Measurements from ENCODE around the gene MED10.

MED10 gene

GRCh38 chr5:6377905-6378765, at the start of gene MED10:
Gene MED10, minus strand, starts transcription at chr5:6378547. Its CDS starts 64 bp downstream, at chr5:6378483.
- peak; percentile 89 to 91 for DNase-seq (ENCODE audit: low read depth in 2 of 2)

DNA sequence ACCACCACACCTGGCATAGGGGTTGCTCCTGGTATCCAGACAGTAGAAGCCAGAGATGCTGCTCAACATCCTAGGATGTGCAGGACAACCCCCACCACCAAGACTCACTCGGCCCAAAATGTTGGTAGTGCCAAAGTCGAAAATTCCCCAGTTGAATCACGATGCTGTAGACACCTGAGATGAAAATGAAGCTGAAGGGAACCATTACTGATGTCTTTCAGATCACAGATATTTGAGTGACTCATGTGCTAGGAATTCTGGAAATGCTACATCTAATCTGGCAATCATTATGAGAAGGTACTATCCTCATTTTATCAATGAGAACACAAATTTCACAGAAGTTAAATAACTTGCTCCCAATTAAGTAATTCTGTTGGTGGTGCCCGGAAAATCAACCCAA, 49.3 kb upstream of the MED10 start:
- DNase-seq (ENCODE audit: low read depth in 2 of 2) = no peak

GRCh38 chr5:6424700-6425099, 46.4 kb upstream of the MED10 start:
- no peak for DNase-seq (ENCODE audit: low read depth in 2 of 2)

- no peak for DNase-seq (ENCODE audit: low read depth in 2 of 2)
Observed at GRCh38 chr5:6424110-6424659, 45.8 kb upstream of the MED10 start.

DNA sequence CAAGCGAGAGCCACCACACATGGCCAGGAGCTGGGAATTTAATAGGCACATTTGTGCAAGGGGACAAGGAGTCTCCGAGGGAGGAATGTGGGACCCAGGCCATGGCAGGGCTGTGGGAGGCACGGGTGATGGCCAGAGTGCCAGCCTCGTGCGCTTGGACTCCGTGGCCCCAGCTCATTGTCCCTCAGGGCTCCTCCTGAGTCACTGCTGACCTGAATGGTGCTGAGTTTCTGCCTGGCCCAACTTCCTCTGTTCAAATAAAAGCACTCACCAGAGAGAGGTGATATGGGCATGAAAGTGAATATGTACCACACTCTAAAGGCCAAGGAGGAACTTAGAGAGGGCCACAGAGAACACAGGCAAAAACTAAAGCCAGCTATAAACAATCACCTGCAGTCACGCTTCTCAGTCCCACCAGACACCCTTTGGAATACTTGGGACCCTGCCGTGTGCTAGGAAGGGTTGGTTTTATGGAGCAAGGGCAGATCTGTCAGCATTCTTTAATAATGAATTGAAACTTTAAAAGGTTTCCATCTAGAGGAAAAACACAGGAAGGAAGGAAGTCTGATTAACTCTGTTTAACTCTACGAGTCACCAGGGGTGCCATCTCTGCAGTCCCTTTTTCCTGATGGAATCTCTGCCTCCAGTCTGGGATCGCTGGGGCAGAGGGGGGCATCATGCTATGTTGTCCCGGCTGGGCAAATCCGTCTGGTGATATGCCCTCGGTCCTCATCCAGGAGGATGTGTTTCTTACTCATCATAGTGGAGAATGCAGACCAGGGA, 45.2 kb upstream of the MED10 start:
- DNase-seq (ENCODE audit: low read depth in 2 of 2) = no peak

GRCh38 chr5:6419340-6419852, 41.0 kb upstream of the MED10 start:
- DNase-seq (ENCODE audit: low read depth in 2 of 2) = no peak

- DNase-seq (ENCODE audit: low read depth in 2 of 2) = no peak
Observed at GRCh38 chr5:6418679-6419276, 40.4 kb upstream of the MED10 start.

DNA sequence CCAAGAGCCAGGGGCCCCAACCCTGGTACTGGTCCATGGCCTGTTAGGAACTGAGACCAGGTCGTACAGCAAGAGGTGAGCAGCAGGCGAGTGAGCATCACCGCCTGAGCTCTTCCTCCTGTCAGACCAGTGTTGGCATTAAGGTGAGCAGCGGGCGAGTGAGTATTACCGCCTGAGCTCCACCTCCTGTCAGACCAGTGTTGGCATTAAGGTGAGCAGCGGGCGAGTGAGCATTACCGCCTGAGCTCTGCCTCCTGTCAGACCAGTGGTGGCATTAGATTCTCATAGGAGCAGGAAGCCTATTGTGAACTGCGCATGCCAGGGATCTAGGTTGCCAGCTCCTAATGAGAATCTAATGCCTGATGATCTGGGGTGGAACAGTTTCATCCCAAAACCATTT, 39.3 kb upstream of the MED10 start:
- DNase-seq (ENCODE audit: low read depth in 2 of 2) = no peak

GRCh38 chr5:6412811-6413210, 34.5 kb upstream of the MED10 start:
- DNase-seq (ENCODE audit: low read depth in 2 of 2) = no peak

DNA sequence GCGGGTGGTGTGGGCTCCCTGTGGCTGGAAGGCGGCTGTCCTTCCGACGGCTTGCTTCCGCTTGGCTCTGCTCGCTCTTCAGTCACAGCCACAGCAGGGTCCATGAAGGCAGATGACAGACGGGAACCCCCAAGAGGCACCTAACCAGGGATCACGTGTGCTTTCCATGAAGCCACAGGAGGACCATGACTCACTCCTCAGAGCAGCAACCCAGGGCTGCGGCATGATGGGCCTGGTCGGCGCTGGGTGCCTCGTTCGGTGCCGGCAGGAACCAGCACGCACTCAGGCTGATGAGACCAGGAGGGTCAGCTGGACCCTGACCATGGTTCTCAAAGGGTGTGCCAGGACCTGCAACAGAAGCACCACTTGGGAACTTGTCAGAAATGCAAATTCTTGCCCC, 32.8 kb upstream of the MED10 start:
- no peak for DNase-seq (ENCODE audit: low read depth in 2 of 2)

DNA sequence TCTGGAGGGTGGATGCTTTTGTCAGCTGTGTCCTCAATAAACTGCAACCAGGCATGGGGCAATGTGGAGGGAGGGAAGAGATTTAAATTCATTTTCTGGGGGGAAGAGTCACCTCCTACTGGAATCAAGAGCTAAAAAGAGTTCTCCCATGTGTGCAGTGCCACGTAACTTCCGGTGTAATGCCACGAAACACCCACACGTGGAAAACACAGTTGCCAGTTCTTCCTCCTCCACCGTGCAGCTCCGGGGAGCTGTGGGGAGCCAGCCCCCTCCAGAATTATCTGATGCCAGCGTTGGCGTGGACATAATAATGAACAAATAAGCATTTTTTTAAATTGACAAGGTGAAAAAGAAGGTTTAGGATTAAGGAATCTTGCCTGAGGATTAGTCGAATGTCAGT, 32.1 kb upstream of the MED10 start:
- DNase-seq (ENCODE audit: low read depth in 2 of 2) = no peak

DNA sequence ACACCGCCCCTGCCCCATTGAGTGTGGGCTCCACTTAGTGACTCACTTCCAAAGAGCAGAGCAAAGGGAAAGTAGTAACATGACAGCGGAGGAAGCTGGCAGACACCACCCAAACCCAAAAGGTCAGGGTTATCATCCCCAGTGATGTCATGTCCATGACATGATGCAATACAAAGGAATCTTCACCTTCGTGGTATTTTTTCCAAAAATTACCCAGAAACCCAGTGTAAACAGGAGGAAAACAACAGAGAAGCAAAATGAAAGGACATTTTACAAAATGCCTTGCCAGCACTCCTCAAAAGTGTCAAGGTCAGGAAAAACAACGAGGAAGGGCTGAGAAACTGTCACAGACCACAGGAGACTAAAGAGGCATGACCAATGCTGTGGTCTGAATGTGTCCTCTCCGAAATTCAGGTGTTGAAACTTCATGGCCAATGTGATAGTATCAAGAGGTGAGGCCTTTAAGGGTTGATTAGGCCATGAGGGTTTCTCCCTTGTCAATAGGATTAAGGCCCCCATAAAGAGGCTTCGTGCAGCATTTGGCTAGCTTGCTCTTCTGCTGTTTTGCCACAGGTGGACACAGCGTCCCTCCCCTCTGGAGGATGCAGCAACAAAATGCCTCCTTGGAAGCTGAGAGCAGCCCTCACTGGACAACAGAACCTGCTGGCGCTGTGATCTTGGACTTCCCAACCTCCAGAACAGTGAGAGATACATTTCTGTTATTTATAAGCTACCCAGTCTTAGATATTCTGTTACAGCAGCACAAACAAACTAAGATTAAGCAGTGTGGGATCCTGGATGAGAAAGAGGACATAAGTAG, 30.5 kb upstream of the MED10 start:
- no peak for DNase-seq (ENCODE audit: low read depth in 2 of 2)

GRCh38 chr5:6408260-6408596, 29.9 kb upstream of the MED10 start:
- no peak for DNase-seq (ENCODE audit: low read depth in 2 of 2)

GRCh38 chr5:6407558-6408259, 29.4 kb upstream of the MED10 start:
- DNase-seq (ENCODE audit: low read depth in 2 of 2) = no peak

GRCh38 chr5:6405591-6405990, 27.2 kb upstream of the MED10 start:
- no peak for DNase-seq (ENCODE audit: low read depth in 2 of 2)

DNA sequence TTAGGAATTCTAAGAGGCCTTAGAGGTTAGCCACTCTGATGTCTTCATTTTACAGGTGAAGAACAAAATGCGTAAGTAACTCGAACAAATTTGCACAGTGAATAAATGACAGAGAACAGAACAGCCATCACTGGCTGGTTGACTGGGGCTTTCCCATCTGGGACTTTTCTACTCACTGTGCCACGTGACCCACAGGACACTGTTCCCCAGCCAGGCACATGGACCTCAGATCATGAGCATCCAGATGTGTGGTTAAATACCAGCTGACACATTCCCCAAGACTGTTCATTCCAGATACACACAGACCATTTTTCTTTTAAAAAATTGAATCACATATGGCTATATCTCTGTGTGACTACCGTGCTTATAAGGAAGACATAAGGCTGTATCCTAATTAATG, 25.8 kb upstream of the MED10 start:
- DNase-seq (ENCODE audit: low read depth in 2 of 2) = no peak

DNA sequence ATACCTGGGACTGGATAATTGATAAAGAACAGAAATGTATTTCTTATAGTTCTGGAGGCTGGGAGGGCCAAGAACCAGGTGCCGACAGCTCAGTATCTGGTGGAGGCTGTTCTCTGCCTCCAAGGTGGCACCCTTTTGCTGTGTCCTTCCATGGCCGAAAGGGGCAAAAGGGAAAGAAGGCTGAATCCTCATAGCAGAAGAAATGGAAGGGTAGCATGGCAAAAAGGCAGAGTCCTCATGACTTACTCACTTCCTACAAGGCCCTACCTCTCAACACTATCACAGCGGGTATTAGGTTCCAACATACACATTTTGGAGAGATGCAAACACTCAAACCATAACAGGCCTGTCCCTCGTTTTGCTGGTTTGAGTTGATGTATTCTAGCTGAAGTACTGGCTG, 25.1 kb upstream of the MED10 start:
- no peak for DNase-seq (ENCODE audit: low read depth in 2 of 2)

- DNase-seq (ENCODE audit: low read depth in 2 of 2) = no peak
Observed at GRCh38 chr5:6402939-6403338, 24.6 kb upstream of the MED10 start.

DNA sequence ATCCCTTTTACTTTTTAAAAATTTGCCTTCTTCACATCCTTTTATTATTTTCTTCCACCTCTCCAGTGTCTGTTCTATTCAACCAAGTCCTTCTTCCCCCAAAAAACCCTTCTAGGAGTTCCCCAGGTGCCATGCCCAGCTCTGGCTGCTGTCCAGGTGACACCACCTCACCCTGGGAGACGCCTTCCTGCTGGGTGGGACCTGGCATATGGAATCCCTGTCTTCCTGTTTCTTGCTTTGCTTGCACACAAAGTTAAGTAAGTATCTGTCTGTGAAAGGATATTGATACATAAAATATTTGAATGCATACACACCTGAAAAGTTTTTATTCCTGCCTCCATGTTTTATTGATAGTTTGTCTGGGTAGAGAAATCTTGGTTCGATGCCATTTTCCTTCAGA, 23.1 kb upstream of the MED10 start:
- no peak for DNase-seq (ENCODE audit: low read depth in 2 of 2)

DNA sequence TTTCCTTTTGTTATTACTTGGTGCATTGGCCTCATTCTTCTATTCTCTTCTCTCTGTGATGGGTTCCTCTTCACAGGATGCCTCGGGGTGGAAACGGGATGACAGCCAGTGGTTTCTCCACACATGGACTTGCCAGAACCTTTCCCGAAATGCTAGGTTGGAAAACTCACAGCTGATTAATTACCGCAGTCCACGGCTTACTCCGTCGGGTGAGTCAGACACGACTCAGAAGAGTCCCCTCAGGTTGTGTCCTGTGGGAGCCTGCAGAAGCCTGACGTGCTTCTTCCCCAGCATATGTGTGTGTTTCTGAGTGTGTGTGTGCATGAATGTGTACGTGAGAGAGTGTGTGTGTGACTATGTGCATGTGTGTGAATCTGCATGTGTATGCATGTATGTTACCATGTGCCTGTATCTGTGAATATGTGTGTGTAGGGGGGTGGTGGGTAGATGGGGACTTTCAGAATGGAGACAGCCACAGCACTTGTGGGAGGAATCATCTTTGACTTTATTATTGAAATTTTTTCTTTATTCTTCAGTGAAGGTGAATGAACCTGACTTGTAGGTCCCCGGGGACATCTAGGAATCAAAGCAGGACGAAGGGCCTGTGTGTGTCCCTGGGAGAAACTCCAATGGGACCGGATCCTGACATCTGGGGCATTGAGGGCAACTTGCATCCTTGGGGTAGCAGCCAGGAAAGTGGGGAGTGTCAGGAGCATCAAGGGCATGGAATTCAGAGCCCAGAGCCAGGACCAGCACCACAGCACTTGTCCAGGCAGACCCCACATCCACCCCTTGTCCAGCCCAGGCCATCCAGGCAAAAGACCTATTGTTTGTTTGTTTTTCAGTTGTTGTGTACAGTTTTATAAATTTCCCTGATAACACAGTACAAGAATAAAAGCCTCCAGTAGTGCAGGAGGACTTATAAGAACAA, 21.9 kb upstream of the MED10 start:
- DNase-seq (ENCODE audit: low read depth in 2 of 2) = no peak
